HG03039 (cell line): ENCODE results near the gene SEMA5A.
"Not testable (repeated sequence)": the region's sequence is repeated elsewhere in the genome, so short reads cannot be mapped to it uniquely, and the experiment has no call there.

Experiments used
- ATAC-seq: cut with Tn5 transposase; IDR thresholded peaks from one replicate; pipeline ENCODE4 v1.9.1; 2021; ENCODE audit warnings: mild to moderate bottlenecking, moderate library complexity; ENCODE audit not compliant: unreplicated experiment

SEMA5A gene

DNA sequence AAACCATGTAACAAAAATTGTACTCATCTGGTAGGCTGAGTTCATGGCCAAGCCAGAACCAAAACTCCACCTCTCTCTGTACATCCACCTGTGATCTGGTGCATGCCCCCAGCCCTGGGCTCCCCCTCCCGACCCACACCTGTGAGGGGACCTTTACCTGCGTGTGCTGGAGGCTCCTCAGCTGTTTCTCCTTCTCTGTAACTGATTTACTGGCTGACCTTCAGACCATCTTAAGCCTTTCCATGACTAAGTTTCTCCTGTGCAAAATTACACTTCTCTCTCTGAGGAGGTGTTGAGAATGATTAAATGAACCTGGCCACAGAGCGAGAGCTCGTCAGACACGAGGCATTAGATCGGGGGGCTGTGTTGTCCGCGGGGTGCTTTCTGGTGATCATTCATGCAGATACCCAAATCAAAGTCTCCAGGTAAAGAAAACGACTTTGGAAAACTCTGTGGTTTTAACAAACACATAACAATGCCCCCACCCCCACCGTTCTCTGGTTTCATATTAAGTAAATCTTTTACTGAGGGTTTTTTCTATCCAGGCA, 136.4 kb downstream of the SEMA5A start:
- ATAC-seq, result no peak

DNA sequence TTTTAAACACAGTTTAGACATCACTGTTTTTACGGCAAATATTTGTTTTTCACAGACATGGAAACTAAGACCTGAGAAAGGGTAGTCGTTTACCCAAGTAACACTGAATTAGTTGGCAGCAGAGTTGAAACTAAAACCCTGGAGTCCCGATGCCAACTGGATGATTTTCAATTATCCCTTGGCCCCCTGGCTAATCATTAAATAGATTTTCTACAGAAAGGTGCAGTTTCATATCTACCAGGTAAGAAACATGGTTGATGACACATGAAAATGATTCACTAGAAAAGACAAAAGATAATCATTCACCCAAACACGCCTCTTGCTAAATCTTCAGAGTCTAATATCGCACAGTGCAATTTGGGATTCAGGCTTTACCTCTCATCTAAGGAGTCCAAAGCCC, 136.9 kb downstream of the SEMA5A start:
- ATAC-seq, result no peak

DNA sequence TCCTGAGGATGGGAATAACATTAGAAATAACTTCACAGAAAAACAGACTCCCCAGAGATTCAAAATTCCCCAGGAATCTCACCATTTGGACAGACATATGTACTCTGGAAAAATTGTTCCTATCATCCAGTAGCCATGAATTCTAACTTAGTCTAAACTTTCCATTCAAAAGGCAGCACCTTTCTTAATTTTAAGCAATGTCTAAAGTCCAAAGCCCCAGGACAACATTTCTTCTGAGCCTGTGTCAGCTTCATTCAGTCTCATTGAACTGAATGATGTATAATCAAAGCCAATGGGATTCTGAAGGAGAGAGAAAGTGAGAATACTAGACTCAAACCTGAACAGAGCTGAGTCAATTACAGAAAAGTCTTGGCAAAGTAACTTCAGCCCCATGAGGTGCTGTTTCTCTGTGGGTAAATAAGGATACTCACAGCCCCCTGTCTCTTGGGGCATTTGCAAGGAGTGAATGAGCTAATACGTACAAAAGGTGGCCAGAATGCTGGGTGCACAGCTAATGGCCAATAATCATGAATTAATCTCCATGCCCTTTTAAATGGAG, 140.6 kb downstream of the SEMA5A start:
- peak; percentile 84 for ATAC-seq

DNA sequence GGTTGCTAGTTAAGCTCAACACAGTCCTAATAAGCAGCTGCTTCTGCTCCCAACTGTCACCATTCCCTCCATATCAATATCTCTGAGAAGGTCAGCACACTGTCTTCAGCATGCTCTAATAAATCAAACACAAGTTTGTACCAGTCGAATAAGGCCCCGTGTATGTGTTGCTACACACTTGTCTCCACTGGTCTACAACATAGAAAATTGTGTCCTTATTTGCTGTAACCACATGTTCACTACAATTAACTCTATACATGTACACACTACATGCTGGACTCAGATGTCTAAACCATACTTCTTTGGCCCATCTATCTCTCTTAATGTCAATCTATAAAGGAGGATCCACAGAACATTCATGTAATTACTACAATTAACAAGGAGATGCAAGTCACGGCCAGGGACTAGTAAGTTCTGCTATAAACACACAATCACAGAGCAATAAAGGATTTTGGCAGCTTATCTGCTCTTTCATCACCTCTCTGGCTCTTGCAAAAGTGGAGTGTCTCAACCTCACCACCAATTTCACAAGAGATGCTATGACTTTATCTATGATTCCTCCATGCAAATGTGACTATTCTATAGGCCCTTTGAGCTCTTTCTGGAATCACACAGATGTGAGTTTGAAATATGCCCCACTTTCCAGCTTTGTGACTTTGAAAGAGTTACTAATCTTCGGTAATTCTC, 143.9 kb downstream of the SEMA5A start:
- ATAC-seq, result no peak

DNA sequence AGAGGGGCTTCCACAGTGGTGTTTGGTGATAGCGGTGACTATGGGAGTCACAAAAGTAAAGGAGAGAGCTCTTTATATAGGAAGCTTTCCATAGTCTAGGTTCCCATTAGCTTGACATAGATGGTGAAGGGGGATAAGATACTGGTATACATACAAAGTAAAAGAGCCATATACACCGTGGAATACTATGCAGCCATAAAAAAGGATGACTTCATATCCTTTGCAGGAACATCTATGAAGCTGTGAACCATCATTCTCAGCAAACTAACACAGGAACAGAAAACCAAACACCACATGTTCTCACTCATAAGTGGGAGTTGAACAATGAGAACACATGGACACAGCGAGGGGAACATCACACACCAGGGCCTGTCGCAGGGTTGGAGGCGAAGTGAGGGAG, 146.1 kb downstream of the SEMA5A start:
- ATAC-seq, result not testable (repeated sequence)

DNA sequence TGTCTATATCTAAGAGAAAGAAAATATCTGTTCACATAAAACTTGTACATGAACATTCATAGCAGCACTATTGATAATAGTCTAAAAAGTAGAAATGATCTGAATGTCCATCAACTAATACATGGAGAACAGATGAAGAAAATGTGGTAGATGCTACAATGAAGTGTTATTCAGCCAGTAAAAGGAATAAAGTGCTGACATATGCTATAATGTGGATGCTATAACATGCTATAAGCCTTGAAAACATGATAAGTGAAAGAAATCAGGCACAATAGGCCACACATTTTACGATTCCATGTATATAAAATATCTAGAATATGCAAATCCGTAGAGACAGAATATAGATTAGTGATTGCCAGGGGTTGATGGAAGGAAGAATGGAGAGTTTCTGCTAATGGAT, 146.8 kb downstream of the SEMA5A start:
- ATAC-seq, result no peak

DNA sequence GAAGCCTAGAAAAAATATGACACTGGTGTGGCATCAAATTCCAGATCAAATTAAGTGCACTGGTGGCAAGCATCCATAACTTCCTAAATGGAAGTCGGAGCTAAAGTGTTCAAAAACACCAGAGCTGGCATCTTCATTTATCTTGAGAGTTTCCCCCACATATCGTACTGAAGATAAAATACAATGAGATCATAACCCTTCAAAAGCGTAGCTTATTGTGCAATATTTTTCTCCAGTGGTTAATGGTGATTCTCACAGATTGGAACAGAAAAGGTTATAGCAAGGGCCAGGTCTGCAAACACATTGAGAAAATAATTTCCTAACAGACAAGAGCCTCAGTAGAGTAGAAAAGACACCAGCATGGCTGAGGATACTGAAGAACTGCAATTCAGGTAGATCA, 147.6 kb downstream of the SEMA5A start:
- no peak for ATAC-seq

DNA sequence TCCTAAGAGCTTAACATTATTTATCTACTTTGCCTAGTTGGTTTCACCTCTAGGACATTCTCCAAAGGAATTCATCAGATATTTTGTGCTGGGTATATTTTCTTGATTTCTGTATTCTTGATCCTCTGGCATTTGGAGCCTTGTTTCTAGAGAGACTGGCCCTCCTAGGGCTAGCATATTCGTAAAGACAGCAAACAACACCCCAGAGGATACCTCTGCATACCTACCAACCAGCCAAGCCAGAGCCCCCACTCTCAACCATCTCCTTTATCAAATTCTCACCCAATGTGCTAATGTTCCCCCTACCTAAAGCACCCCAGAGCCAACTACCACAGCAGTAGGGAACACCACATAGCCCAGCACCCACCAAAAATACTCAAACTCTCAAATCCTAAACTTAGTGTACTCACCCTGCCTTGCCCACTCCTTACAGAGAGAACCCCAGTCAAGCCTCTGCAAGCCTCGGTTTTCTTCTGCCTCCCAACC, 149.5 kb downstream of the SEMA5A start:
- no peak for ATAC-seq

DNA sequence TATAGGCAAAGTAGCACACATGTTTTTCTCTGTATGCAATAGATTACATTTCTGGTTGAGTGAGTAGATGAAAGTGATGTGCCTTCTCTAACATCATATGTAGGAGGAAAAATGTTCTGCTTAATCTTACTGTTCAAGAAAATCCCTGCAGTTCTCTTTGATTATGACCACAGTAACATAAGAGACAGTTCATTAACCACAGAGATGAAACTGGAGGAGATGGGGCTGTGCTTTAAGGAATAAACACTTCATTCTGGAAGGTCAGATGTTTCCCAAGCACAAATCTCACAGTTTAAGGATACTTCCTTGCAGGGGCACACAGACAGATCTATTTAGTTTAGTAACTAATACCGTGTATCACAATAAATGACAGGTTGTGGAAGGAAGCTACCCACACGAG, 150.2 kb downstream of the SEMA5A start:
- ATAC-seq, result no peak

DNA sequence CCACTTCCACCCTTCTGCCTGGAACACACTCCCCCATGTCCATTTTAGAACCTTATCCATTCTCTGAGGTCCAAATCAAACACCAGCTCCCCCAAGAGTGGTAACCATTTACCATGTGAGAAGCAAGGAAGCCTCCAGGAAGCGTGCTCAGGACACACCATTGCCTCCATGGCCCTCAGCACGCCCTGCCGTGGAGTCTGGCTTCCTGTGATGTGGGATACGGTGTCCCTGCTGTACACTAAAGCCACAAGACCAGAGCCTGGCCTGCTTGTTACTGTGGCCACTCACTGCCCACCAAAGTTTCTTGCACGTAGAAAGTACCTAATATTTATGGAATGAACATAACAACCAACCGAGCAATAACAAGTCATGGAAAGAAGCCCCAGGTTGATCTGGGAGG, 151.7 kb downstream of the SEMA5A start:
- no peak for ATAC-seq

DNA sequence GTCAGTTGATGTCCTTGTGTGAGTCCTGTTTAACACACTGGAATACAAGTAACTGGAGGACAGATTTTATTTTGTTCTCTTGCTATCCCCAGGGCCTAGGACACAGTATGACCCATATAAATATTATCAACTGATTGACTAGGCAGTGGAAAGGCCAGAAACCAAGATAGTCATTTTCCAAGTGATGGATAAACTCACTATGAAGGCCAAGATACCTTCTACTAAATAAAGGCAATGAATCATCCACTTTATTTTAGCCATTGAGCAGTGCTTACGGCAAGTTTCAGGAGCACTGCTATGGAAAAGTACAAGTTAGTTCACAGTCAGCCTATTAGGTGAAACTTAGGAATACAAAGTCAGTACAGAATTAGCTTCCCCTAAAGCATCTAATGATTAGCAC, 153.2 kb downstream of the SEMA5A start:
- ATAC-seq, result no peak

DNA sequence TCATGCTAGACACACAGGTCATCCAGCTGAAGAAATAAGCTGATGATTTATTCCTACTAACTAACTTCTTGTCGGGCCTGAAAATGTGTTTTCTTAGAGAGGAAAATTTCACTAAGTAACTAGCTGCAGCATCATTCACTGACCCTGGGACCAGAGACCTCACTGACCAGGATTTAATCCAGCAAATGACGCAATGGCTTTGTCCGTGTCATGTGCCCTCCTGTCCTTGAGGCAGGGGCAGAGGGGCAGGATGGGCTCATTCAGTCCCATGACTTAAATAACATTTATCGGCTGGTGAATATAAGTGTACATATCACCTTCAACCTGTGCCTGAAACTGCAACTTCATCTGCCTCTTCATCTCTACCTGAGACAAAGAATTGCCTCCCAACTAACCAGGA, 154.8 kb downstream of the SEMA5A start:
- ATAC-seq, result no peak

DNA sequence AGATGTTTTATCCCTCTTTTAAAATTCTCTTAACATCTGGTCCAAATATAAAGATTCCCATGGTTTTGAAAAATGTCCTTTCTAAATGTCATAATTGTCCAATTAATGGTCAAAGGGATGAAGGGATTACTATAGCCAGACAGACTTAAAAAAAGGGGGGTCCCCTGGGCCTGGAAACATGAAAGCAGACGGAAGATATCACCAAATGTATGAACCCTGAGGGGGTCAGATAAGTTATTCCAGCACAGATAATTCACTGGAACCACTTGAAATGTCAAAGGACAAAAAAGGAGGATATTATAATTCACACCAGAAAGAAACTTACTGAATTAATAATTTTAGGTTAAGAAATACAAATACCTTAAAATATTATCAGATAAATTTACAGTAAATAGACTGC, 155.8 kb downstream of the SEMA5A start:
- ATAC-seq, result no peak

DNA sequence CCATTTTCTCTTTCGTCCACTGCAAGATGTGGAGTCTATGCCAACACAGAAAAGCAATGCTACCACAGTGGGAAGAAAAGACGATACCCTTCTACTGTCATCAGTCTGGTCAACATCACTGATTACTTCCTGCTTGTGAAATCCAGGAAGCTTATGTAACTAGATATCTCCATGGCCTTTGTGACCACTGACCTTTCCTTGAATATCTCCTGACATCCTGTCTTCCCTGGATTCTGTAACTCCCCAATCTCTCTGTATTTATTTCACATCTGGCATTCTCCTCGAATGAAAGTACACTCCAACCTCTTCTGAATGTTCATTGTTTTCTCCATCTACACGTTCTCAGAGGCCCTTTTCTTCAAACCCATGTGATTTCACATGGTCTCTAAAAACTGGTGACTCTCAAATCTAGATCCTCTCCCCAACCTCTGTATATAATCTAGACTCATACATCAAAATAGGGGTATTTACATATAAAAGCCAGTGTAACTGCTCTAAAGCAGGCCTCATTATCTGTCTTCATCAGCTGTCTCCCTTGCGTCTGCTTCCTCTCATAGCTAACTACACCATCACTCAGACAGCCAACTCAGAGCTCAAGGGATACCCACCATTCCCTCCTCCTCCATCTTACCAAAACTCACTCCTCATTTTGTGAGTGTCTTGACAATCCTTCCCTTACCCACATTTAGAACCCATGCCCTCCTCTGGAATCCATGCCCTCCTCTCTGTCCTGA, 156.8 kb downstream of the SEMA5A start:
- no peak for ATAC-seq

DNA sequence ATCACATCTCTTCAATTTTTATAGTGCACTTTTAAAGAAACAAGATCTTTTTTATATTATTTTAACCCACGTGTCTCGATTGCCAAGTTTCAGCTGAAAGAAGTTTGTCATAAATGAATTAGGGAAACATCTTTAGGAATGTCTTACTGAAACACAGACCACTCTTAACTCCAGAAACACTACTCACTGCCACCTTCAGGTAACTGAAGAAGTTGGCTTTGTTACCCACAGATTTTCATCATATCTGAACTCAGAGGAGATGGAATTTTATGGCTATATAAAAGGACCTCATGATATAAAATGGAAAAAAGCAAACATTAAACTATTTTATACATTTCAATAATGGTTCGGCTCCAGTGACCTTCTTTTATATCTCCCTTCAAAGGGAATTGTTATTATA, 158.0 kb downstream of the SEMA5A start:
- ATAC-seq, result no peak

DNA sequence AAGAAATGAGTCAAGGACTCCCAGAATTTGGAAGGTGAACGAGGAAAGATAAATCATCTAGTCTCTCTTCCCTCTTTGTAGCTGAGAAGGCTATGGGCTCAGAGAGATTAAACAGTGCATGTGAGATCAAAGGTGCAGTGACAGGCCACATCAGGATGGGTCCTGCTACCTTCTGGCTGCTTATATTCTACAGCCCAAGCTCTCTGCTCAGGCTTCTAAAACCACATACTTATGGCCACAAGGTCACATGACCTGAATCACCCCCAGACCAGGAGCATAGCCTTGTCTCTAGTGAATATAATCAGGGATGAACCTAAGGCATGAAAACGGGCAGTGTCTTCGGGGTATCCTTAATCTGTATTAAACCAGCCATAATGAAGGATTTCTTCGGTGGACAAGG, 158.9 kb downstream of the SEMA5A start:
- ATAC-seq, result no peak

DNA sequence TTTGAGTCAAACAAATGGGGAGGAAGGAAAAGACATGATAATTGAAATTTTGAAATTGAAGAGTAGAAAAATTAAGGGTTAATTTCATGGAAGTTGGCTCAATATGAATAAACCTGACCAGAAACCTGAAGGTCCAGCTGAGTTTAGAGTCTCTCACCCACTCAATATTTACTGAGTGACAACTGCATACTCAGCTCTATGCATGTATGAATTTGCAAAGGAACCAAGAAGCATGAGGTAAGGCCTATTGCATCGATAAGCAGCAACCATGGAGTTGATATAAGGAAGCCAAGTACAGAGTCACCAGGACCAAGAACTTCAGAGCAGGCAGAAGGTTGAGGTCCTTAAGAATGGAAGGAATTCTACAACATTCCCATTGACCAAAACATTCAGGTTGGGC, 163.4 kb downstream of the SEMA5A start:
- ATAC-seq, result no peak

DNA sequence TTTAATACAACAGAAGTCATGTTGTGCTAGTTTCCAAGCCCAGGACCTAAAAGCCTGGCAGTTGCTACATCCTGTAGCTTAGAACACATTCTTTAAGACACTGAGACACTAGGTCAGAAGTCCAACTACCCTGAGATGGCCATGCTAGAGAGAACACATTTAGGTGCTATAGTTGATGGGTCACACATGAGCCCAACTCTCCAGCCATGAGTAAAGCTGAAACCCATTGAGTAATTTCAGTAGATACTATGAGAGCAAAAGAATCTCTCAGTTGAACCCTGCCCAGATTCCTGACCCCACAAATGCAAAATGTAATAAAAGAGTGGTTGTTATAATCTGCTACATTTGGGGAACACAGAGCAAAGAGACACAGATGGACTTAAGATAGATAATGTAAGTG, 164.4 kb downstream of the SEMA5A start:
- ATAC-seq, result peak; percentile 94

DNA sequence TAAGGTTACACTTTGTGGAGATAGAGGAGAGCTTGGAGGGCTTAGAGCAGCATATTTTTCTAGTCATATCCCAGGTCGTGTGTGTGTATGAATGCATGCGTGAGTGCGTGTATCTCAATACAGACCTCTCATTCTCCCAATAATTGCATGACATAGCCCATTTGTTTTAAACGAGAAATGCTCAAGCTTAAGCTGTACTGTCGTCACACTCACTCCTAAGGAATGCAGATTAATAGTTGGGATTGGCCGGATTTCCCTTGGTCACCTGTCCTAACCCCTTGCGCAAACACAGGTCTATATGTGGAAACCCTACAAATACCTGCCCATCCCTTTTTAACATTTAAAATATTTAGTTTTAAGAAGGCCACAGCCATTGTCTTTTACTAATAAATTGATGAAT, 165.8 kb downstream of the SEMA5A start:
- no peak for ATAC-seq

DNA sequence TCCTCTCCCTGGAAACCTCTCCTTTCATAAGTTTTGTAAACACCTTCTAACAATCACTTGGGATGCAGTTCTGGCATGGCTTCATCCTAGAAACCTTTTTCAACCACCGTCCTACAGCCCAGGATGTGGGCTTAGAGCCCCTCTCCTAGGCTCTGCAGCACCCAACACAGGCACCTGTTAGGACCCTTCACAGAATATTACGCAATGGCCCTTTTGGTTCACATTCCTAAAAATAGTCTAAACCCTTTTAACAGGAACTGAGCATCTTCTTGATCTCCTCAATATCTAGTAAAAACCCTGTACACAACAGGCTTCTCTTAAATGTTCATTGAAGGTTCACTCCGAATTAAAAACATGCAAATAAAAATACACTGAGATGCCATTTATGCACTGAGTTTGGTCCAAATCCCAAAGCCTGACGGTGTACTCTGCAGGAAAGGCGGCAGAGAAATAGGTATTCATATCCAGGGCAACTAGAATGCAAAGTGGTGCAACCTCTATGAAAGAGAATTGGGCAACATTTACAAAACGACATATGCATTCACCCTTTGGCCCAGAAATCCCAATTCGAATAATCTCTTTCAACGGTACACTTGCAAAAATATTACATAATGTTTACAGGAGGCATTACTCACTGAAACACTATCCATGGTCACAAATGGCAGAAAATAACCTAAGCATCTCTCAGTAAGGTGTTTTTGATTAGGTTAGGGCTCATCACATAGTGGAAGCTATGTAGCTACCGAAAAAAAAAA, 169.3 kb downstream of the SEMA5A start:
- ATAC-seq, result no peak

DNA sequence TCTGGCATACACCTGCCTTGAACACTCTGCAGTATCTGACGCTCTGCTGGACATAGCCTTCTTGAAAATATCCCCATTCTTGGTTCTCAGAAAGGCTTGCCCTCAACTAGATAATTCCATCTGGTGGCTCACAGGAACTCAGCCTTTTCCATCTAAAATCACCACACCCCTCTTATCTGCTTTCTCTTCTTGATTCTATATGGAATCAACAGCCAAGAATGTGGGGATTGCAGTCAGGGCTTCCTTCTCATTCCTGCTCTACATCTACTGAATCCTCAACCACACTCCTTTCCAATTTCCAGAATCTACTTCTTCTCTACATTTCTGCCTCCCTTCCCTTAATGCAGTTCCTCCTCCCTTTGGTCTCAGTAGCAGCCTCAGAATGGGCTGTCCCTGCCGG, 170.1 kb downstream of the SEMA5A start:
- no peak for ATAC-seq
